ENCODE measurements around the gene KCNE3.

KCNE3 gene

GRCh38 chr11:74412321-74412720 lies 55.0 kb downstream of the KCNE3 start:
- TF ChIP-seq, protein P1, sequence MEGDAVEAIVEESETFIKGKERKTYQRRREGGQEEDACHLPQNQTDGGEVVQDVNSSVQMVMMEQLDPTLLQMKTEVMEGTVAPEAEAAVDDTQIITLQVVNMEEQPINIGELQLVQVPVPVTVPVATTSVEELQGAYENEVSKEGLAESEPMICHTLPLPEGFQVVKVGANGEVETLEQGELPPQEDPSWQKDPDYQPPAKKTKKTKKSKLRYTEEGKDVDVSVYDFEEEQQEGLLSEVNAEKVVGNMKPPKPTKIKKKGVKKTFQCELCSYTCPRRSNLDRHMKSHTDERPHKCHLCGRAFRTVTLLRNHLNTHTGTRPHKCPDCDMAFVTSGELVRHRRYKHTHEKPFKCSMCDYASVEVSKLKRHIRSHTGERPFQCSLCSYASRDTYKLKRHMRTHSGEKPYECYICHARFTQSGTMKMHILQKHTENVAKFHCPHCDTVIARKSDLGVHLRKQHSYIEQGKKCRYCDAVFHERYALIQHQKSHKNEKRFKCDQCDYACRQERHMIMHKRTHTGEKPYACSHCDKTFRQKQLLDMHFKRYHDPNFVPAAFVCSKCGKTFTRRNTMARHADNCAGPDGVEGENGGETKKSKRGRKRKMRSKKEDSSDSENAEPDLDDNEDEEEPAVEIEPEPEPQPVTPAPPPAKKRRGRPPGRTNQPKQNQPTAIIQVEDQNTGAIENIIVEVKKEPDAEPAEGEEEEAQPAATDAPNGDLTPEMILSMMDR (IDR thresholded peaks at IDR 0.05; ENCODE audit: low read depth, low read length): no peak
- DNase-seq (ENCODE audit: extremely low read depth, low read depth): no peak

- TF ChIP-seq, protein P1 (IDR thresholded peaks at IDR 0.05; ENCODE audit: low read depth, low read length): no peak
These were observed 57.7 kb downstream of the KCNE3 start for GRCh38 chr11:74409633-74410032.

More at GRCh38 chr11:74409633-74410032, 57.7 kb downstream of the KCNE3 start:
- no peak for DNase-seq (ENCODE audit: extremely low read depth, low read depth)

Measured in AG09319 (cell line).